ENCODE results near the gene KDM6B.

DNA sequence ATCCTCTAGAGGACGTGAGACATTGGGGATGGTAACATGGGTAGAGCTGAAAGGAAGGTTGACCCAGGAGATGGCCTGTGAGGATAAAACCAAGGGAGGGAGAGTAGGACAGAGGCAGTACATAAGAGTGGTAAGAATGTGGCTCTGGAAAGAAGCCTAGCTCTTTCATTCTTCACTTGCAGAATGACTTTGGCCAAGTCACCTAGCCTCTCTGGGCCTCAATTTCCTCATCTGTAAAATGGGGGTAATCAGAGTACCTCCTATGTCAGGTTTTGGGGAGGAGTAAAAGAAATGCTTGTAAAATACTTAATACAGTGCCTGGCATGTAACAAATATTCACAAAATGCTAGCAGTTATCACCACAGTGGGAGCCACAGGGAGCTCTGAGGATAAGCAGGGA is 6.9 kb downstream of the KDM6B start:
- TF ChIP-seq POLR2A (IDR thresholded peaks at IDR 0.05) = no peak
- TF ChIP-seq, protein P1, sequence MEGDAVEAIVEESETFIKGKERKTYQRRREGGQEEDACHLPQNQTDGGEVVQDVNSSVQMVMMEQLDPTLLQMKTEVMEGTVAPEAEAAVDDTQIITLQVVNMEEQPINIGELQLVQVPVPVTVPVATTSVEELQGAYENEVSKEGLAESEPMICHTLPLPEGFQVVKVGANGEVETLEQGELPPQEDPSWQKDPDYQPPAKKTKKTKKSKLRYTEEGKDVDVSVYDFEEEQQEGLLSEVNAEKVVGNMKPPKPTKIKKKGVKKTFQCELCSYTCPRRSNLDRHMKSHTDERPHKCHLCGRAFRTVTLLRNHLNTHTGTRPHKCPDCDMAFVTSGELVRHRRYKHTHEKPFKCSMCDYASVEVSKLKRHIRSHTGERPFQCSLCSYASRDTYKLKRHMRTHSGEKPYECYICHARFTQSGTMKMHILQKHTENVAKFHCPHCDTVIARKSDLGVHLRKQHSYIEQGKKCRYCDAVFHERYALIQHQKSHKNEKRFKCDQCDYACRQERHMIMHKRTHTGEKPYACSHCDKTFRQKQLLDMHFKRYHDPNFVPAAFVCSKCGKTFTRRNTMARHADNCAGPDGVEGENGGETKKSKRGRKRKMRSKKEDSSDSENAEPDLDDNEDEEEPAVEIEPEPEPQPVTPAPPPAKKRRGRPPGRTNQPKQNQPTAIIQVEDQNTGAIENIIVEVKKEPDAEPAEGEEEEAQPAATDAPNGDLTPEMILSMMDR (IDR thresholded peaks at IDR 0.05) = no peak
